CD14-positive monocyte (primary cell): ENCODE measurements around the gene PLA2G4D. TPM values are rescaled to one million over a fixed set of nuclear protein-coding genes. Genes with fewer than 3 reads are reported as not detected.

ENCODE experiments used
- DNase-seq, 3 donors: peaks; one replicate each; pipeline ENCODE4 v3.0.0-alpha.2; 2011 to 2022
- H2AFZ ChIP-seq: 2 replicates; pipeline ENCODE4 v1.6.0; 2012; ENCODE audit warnings: mild to moderate bottlenecking, low read depth, low read length, inconsistent platforms; ENCODE audit not compliant: insufficient read depth, poor library complexity, severe bottlenecking
- H3K27ac ChIP-seq, 2 donors: 1 replicate in 1 of 2; 2 replicates in 1 of 2; pipeline ENCODE4 v1.5.1; 2012 to 2013; ENCODE audit warnings: low read length in 2 of 2, control low read depth in 1 of 2, inconsistent platforms in 1 of 2, low read depth in 1 of 2, mild to moderate bottlenecking in 1 of 2
- H3K27me3 ChIP-seq, 2 donors: one replicate each; pipeline versions ENCODE4 v1.6.0 to v1.6.1; 2011 to 2013; ENCODE audit warnings: low read length in 2 of 2; ENCODE audit not compliant: control insufficient read depth in 2 of 2, insufficient read depth in 2 of 2
- H3K36me3 ChIP-seq, 2 donors: replicated peaks in 1 of 2; 1 replicate in 1 of 2; 2 replicates in 1 of 2; pipeline versions ENCODE4 v1.5.1 to v1.6.1; 2012 to 2013; ENCODE audit warnings: low read length in 2 of 2, control low read depth in 1 of 2, inconsistent platforms in 1 of 2, mild to moderate bottlenecking in 1 of 2; ENCODE audit not compliant: insufficient read depth in 2 of 2, control insufficient read depth in 1 of 2
- H3K4me1 ChIP-seq, 2 donors: 1 replicate in 1 of 2; 2 replicates in 1 of 2; pipeline versions ENCODE4 v1.5.1 to v1.6.1; 2012 to 2013; ENCODE audit warnings: low read length in 2 of 2, control low read depth in 1 of 2, inconsistent platforms in 1 of 2, mild to moderate bottlenecking in 1 of 2, moderate library complexity in 1 of 2; ENCODE audit not compliant: insufficient read depth in 2 of 2, control insufficient read depth in 1 of 2
- H3K4me2 ChIP-seq: replicated peaks from 2 replicates; pipeline ENCODE3; 2012; ENCODE audit warnings: low read length, moderate library complexity, mild to moderate bottlenecking; ENCODE audit not compliant: poor library complexity, severe bottlenecking; ENCODE audit errors: extremely low read depth
- H3K4me3 ChIP-seq, 3 experiments: fragments of 200-600 bp in 1 of 3; sonication (generic) in 1 of 3; replicated peaks in 1 of 3; 1 replicate in 2 of 3; 2 replicates in 1 of 3; pipeline ENCODE4 v1.5.1; 2011 to 2013; ENCODE audit warnings: low read length in 3 of 3, mild to moderate bottlenecking in 3 of 3, control low read depth in 2 of 3, low read depth in 2 of 3, inconsistent platforms in 1 of 3, moderate library complexity in 1 of 3
- H3K79me2 ChIP-seq: 2 replicates; pipeline ENCODE4 v1.6.0; 2012; ENCODE audit warnings: mild to moderate bottlenecking, control low read depth, inconsistent platforms, low read length, moderate library complexity; ENCODE audit not compliant: insufficient read depth
- H3K9ac ChIP-seq: 2 replicates; pipeline ENCODE4 v1.6.0; 2017; ENCODE audit warnings: low read length, mild to moderate bottlenecking; ENCODE audit not compliant: insufficient read depth, poor library complexity, severe bottlenecking
- H3K9me3 ChIP-seq, 2 donors: replicated peaks in 1 of 2; 1 replicate in 1 of 2; 2 replicates in 1 of 2; pipeline versions ENCODE4 v1.5.1 to v1.6.1; 2012 to 2013; ENCODE audit warnings: low read length in 2 of 2, control low read depth in 1 of 2; ENCODE audit not compliant: control insufficient read depth in 1 of 2, insufficient read depth in 1 of 2
- H4K20me1 ChIP-seq: 2 replicates; pipeline ENCODE4 v1.6.0; 2012; ENCODE audit warnings: mild to moderate bottlenecking, low read length, control low read depth, moderate library complexity; ENCODE audit not compliant: insufficient read depth
- H3K27ac Mint-ChIP-seq, 7 donors: one replicate each; pipeline ENCODE4 v1.8.0; 2020; ENCODE audit warnings: mild to moderate bottlenecking in 7 of 7, mixed read lengths in 7 of 7, moderate library complexity in 6 of 7, inconsistent platforms in 2 of 7
- H3K27me3 Mint-ChIP-seq, 3 donors: one replicate each; pipeline ENCODE4 v1.8.0; 2021 to 2022; ENCODE audit warnings: low read depth in 3 of 3, mild to moderate bottlenecking in 3 of 3, mixed read lengths in 3 of 3, moderate library complexity in 3 of 3, inconsistent platforms in 1 of 3
- H3K36me3 Mint-ChIP-seq, 2 donors: one replicate each; pipeline ENCODE4 v1.8.0; 2020; ENCODE audit warnings: mixed read lengths in 2 of 2, inconsistent platforms in 1 of 2, mild to moderate bottlenecking in 1 of 2
- H3K4me1 Mint-ChIP-seq: one replicate; pipeline ENCODE4 v1.8.0; 2020; ENCODE audit warnings: mild to moderate bottlenecking, mixed read lengths
- H3K4me3 Mint-ChIP-seq, 2 donors: one replicate each; pipeline ENCODE4 v1.8.0; 2020; ENCODE audit warnings: mild to moderate bottlenecking in 2 of 2, mixed read lengths in 2 of 2, moderate library complexity in 1 of 2
- H3K9me3 Mint-ChIP-seq, 7 donors: one replicate each; pipeline ENCODE4 v1.8.0; 2020 to 2022; ENCODE audit warnings: mixed read lengths in 7 of 7, mild to moderate bottlenecking in 6 of 7, moderate library complexity in 6 of 7, inconsistent platforms in 2 of 7
- CTCF ChIP-seq: fragments of 200-600 bp; IDR thresholded peaks from one replicate; pipeline ENCODE4 v1.8.0; 2022; ENCODE audit warnings: antibody characterized with exemption, mild to moderate bottlenecking
- WGBS: methylation state at CpG from one replicate; pipeline ENCODE4 v1.1.5; 2013; ENCODE audit warnings: missing lambda C conversion rate; ENCODE audit not compliant: insufficient coverage; 5-methylcytosine and 5-hydroxymethylcytosine counted together
- intact Hi-C, 2 donors: fragments of 100-400 bp; cut with micrococcal nuclease; formaldehyde crosslinking; loops; one replicate each; pipeline versions ENCODE4 v1.15.0 to v1.15.1; 2023
- polyA plus RNA-seq, 3 donors: library from polyadenylated mRNA; depleted of rRNA in 1 of 3; unstranded in 2 of 3; stranded (reverse) in 1 of 3; fragments of 300-500 nt in 2 of 3; fragments of >200 nt in 1 of 3; fragmentation: Illumina TruSeq in 2 of 3; gene quantifications; 1 replicate in 2 of 3; 2 replicates in 1 of 3; pipeline ENCODE4 v1.2.3, GENCODE V29; 2012 to 2021

The PLA2G4D gene
- polyA plus RNA-seq, 3 donors = not detected

GRCh38 chr15:42141795-42142667 lies 47.7 kb upstream of the PLA2G4D start:
- Histone ChIP-seq H4K20me1 (no peaks in the 10 kb centered on the region), H3K4me2 (no peak overlapping the region), H3K36me3 (no peaks in the 10 kb centered on the region), H3K79me2 (no peaks in the 10 kb centered on the region), H3K4me1 (no peaks in the 10 kb centered on the region), H3K9ac (no peak overlapping the region), H3K27me3 (no peaks in the 10 kb centered on the region), H3K4me3 (no peak overlapping the region), H3K9me3 (no peaks in the 10 kb centered on the region), H3K27ac (no peak overlapping the region), H2AFZ (no peak overlapping the region)
- 94% methylated on average over 21 of the region's 21 CpGs for WGBS
- DNase-seq = no peak
- intact Hi-C loops = no loop called here
- no peaks in the 10 kb centered on the region for H3K36me3 Mint-ChIP-seq
- peaks cover 5% of the 10 kb centered on the region for H3K4me1 Mint-ChIP-seq
- H3K27me3 Mint-ChIP-seq = peaks cover 2 to 3% (median 3%) of the 10 kb centered on the region in 3 donors
- H3K4me3 Mint-ChIP-seq = no peak overlapping the region
- H3K9me3 Mint-ChIP-seq = no peaks in the 10 kb centered on the region
- no peak for TF ChIP-seq CTCF
- H3K27ac Mint-ChIP-seq = no peak overlapping the region

DNA sequence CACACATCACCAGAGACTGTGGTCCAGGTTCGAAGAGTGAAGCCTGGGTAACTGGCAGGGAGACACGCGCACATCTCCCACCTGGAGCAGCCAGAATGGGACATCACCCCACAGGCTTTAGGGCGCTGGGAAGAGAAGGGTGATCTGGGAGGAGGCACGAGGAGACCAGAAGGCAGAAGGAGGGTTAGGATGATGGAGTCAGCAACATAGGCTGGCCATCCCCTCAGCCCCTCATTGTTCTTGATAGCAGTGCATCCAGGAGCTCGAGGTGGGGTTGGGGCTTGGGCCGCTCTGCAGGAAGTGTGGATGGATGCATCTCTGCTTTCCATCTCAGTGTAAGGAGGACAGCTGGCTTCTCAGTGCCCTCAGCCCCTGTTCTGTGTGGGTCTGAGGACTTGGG lies 46.9 kb upstream of the PLA2G4D start:
- H3K36me3 Mint-ChIP-seq = no peaks in the 10 kb centered on the region
- WGBS = 77% methylated on average over 2 of the region's 7 CpGs

More for the DNA sequence above, 46.9 kb upstream of the PLA2G4D start:
- H3K27me3 ChIP-seq = no peaks in the 10 kb centered on the region
- no peak overlapping the region for H3K27ac Mint-ChIP-seq
- H3K4me1 Mint-ChIP-seq = peaks cover 5% of the 10 kb centered on the region
- intact Hi-C loops = no loop called here
- H2AFZ ChIP-seq = no peak overlapping the region
- peaks cover 1 to 3% (median 2%) of the 10 kb centered on the region in 3 donors for H3K27me3 Mint-ChIP-seq
- no peak for TF ChIP-seq CTCF
- H4K20me1 ChIP-seq = no peaks in the 10 kb centered on the region
- DNase-seq = no peak
- no peak overlapping the region for H3K4me3 Mint-ChIP-seq
- H3K9me3 ChIP-seq = no peaks in the 10 kb centered on the region
- H3K36me3 ChIP-seq = no peaks in the 10 kb centered on the region
- H3K4me2 ChIP-seq = no peak overlapping the region
- H3K9ac ChIP-seq = no peak overlapping the region
- H3K4me3 ChIP-seq = no peak overlapping the region
- no peaks in the 10 kb centered on the region for H3K4me1 ChIP-seq
- H3K79me2 ChIP-seq = no peaks in the 10 kb centered on the region
- H3K9me3 Mint-ChIP-seq = no peaks in the 10 kb centered on the region
- no peak overlapping the region for H3K27ac ChIP-seq
